Thoracic aorta (tissue), 2 donors: ENCODE results near the gene PRDM5. TPM values are rescaled to one million over a fixed set of nuclear protein-coding genes. Genes with fewer than 3 reads are reported as not detected.
"Not testable (repeated sequence)": the region's sequence is repeated elsewhere in the genome, so short reads cannot be mapped to it uniquely, and the experiment has no call there.

Source experiments
- ATAC-seq: fragments of 150-250 bp; one replicate; pipeline ENCODE4 v1.8.0; 2017; ENCODE audit warnings: low read depth; ENCODE audit not compliant: insufficient number of reproducible peaks, low FRiP score
- DNase-seq: peaks from one replicate; pipeline ENCODE4 v3.0.0-alpha.2; 2020; ENCODE audit warnings: low spot score
- H3K27ac ChIP-seq, 2 donors: fragments of 200-600 bp; sonication (generic); 1 replicate in 1 of 2; 2 replicates in 1 of 2; pipeline ENCODE4 v1.5.1; 2016; ENCODE audit warnings: mild to moderate bottlenecking in 2 of 2, moderate library complexity in 2 of 2
- H3K27me3 ChIP-seq: fragments of 200-600 bp; sonication (generic); replicated peaks from 2 replicates; pipeline ENCODE4 v1.6.0; 2016; ENCODE audit warnings: mild to moderate bottlenecking; ENCODE audit not compliant: insufficient read depth
- H3K36me3 ChIP-seq: fragments of 200-600 bp; sonication (generic); one replicate; pipeline ENCODE4 v1.5.1; 2016
- H3K4me1 ChIP-seq, 2 donors: fragments of 200-600 bp; sonication (generic); 1 replicate in 1 of 2; 2 replicates in 1 of 2; pipeline versions ENCODE4 v1.5.1 to v1.6.0; 2016; ENCODE audit warnings: low read depth in 2 of 2, mild to moderate bottlenecking in 1 of 2; ENCODE audit not compliant: control insufficient read depth in 1 of 2
- H3K4me3 ChIP-seq: fragments of 200-600 bp; sonication (generic); 2 replicates; pipeline ENCODE4 v1.5.1; 2016; ENCODE audit warnings: mild to moderate bottlenecking
- H3K9me3 ChIP-seq: fragments of 200-600 bp; sonication (generic); 2 replicates; pipeline ENCODE4 v1.5.1; 2016
- total RNA-seq, 2 donors: library from RNA; depleted of rRNA; stranded (reverse); fragments of >200 nt; gene quantifications; one replicate each; pipeline versions ENCODE4 v1.1.0 to v1.2.3, GENCODE V29; 2016
- TF ChIP-seq, protein P1 (sequence below): fragments of 200-600 bp; sonication (generic); IDR thresholded peaks from one replicate; pipeline ENCODE4 v1.5.1; 2019; ENCODE audit warnings: antibody characterized with exemption

PRDM5 gene
- total RNA-seq, 2 donors from 2014 or later: 16.6 to 19.9 TPM

DNA sequence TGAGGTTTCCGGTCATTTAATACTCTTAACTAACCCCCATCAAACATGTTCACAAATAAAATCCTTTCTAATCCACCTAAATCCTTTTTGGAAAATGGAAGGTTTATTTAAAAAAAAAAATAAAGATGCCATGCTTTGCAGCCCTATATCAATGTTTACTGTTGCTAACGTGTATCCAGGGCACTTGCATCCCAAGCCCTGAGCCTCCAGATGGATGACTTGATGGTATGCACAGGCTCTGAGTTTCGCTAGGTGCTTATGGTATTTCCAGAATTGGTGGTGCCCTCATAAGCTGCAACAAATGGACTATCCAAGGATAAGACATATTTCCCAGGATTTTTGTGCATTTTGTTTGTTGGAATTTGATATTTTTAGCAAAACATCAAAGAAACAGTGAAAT lies 257.7 kb downstream of the PRDM5 start:
- ATAC-seq: no peak
- Histone ChIP-seq H3K27ac (no peak overlapping the region), H3K36me3 (no peaks in the 10 kb centered on the region), H3K4me1 (no peaks in the 10 kb centered on the region), H3K9me3 (no peaks in the 10 kb centered on the region), H3K4me3 (no peak overlapping the region), H3K27me3 (no peaks in the 10 kb centered on the region)
- TF ChIP-seq, protein P1, sequence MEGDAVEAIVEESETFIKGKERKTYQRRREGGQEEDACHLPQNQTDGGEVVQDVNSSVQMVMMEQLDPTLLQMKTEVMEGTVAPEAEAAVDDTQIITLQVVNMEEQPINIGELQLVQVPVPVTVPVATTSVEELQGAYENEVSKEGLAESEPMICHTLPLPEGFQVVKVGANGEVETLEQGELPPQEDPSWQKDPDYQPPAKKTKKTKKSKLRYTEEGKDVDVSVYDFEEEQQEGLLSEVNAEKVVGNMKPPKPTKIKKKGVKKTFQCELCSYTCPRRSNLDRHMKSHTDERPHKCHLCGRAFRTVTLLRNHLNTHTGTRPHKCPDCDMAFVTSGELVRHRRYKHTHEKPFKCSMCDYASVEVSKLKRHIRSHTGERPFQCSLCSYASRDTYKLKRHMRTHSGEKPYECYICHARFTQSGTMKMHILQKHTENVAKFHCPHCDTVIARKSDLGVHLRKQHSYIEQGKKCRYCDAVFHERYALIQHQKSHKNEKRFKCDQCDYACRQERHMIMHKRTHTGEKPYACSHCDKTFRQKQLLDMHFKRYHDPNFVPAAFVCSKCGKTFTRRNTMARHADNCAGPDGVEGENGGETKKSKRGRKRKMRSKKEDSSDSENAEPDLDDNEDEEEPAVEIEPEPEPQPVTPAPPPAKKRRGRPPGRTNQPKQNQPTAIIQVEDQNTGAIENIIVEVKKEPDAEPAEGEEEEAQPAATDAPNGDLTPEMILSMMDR: no peak
- no peak for DNase-seq

- Histone ChIP-seq H3K27ac (no peak overlapping the region), H3K9me3 (no peaks in the 10 kb centered on the region), H3K36me3 (no peaks in the 10 kb centered on the region), H3K27me3 (no peaks in the 10 kb centered on the region), H3K4me1 (no peaks in the 10 kb centered on the region), H3K4me3 (no peak overlapping the region)
- TF ChIP-seq, protein P1: no peak
- ATAC-seq (no peak), DNase-seq (no peak)
Observed at GRCh38 chr4:120659616-120660170, 262.8 kb downstream of the PRDM5 start.

DNA sequence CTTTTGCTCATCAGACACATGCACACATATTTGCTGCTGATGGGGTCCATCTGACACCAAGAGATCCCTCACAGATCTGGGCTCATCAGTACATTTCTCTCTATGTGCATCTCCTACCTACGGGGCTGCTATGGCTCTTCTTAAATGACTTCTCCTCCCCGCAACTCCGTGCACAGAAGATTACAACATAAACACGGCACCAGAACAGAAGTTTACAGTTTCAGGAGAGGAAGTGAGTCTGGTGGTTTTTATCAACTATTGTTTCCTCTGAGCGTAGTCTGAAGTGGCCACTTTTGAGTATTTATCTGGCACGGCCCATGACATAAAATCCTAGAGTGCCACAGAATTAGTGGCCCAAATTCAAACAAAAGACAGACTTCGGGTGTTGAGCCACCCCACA lies 263.8 kb downstream of the PRDM5 start:
- Histone ChIP-seq H3K36me3 (no peaks in the 10 kb centered on the region), H3K4me1 (no peaks in the 10 kb centered on the region), H3K4me3 (no peak overlapping the region), H3K27me3 (no peaks in the 10 kb centered on the region), H3K27ac (no peak overlapping the region), H3K9me3 (no peaks in the 10 kb centered on the region)
- DNase-seq: no peak
- TF ChIP-seq, protein P1: no peak
- ATAC-seq: no peak

DNA sequence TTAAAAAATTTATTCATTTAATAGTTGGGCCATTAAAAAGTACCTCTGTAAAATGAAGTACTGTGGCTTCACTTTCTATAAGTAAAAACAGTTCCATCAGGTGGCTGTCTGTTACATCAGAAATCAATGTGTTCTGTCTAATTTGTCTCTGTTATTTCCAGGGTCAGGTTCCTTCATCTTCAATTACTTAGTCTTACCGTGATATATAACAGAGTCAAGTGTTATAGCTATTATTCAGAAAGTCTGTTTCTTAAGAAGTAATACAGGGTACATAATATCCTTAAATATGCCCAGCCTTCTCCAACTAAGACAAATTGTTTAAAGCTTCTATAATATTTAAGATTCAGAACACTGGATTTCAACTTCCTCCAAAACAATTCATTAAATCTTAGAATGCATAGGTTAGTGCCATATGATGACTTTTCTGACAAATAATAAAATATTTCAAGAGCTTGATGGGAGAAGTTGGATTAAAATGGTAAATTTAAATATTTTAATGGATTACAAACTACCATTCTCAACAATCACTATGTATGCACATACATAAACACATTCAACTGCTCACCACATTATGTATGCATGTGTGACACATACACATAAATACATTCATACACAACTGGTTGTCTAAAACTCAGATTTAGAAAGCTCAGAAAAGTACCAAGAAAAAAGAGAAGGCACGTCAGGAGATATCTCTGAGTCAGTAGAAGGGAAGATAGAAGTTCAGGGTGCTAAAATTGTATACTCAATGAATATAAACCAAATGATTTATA lies 268.5 kb downstream of the PRDM5 start:
- no peaks in the 10 kb centered on the region for H3K36me3 ChIP-seq
- H3K4me1 ChIP-seq: no peaks in the 10 kb centered on the region
- no peak overlapping the region for H3K27ac ChIP-seq
- H3K4me3 ChIP-seq: no peak overlapping the region
- DNase-seq (no peak), ATAC-seq (no peak)
- H3K27me3 ChIP-seq: no peaks in the 10 kb centered on the region
- H3K9me3 ChIP-seq: no peaks in the 10 kb centered on the region
- TF ChIP-seq, protein P1: no peak

DNA sequence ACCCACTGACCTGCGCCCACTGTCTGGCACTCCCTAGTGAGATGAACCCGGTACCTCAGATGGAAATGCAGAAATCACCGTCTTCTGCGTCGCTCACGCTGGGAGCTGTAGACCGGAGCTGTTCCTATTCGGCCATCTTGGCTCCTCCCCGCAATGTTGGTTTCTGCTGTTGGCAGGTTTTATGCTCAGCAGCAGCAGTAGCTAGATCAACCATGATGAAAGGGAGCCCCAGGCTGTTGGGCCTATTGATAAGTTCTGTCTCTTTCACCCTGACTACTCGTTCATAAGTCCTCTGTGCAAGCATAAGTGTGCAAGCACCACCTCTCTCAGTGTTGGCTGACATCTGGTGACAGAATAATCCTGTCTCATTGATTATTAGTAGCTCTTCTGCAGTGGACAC lies 274.2 kb downstream of the PRDM5 start:
- H3K27me3 ChIP-seq, H3K9me3 ChIP-seq, H3K27ac ChIP-seq, H3K4me3 ChIP-seq, ATAC-seq, H3K36me3 ChIP-seq, H3K4me1 ChIP-seq, DNase-seq: not testable (repeated sequence)

Other genes with a start within 250 kb of the PRDM5 start
- gene NDNF, start 149.8 kb upstream of the PRDM5 start, total RNA-seq: 10 to 100 TPM in 1 of 2 donors, 1 to 10 TPM in 1; 1.5 to 16.0 TPM
- 1 to 10 TPM in 1 of 2 donors, not detected in 1; 1.1 TPM for gene TNIP3, start 241.6 kb upstream of the PRDM5 start, total RNA-seq